Measurements from ENCODE around the gene AZU1.

GRCh38 chr19:824885-825284 is 2.8 kb upstream of the AZU1 start:
- TF ChIP-seq CTCF (IDR thresholded peaks at IDR 0.05) (no peak), POLR2A (IDR thresholded peaks at IDR 0.05) (no peak)

All from heart left ventricle (tissue), 13 donors.